OCI-LY3 (cell line): ENCODE measurements around the gene AREL1.
"Not testable (repeated sequence)": the region's sequence is repeated elsewhere in the genome, so short reads cannot be mapped to it uniquely, and the experiment has no call there.

Experiments
- H2AFZ ChIP-seq: fragments of 200-600, 300-600 bp; shearing (Covaris generic); 2 replicates; pipeline ENCODE4 v1.6.0; 2014; ENCODE audit warnings: antibody characterized with exemption, low read depth, low read length
- H3K27ac ChIP-seq: fragments of 200-600, 300-600 bp; sonication (generic); 2 replicates; pipeline ENCODE4 v1.5.1; 2014; ENCODE audit warnings: mild to moderate bottlenecking, low read length, moderate library complexity, mixed read lengths
- H3K27me3 ChIP-seq: fragments of 200-600, 300-600 bp; sonication (generic); 2 replicates; pipeline ENCODE4 v1.6.1; 2014; ENCODE audit warnings: low read depth, low read length, mixed read lengths
- H3K36me3 ChIP-seq: fragments of 200-600, 300-600 bp; sonication (generic); replicated peaks from 2 replicates; pipeline ENCODE3; 2014; ENCODE audit warnings: low read depth, low read length, mixed read lengths
- H3K4me1 ChIP-seq: fragments of 300-600, 200-600 bp; sonication (generic); 2 replicates; pipeline ENCODE4 v1.6.1; 2014; ENCODE audit warnings: low read length, mixed read lengths
- H3K4me2 ChIP-seq: fragments of 200-600, 300-600 bp; sonication (generic); 2 replicates; pipeline ENCODE4 v1.6.1; 2014; ENCODE audit warnings: low read length, mixed read lengths
- H3K4me3 ChIP-seq: fragments of 300-600, 200-600 bp; sonication (generic); 2 replicates; pipeline ENCODE4 v1.5.1; 2014; ENCODE audit warnings: antibody characterized with exemption, mild to moderate bottlenecking, low read length, moderate library complexity
- H3K79me2 ChIP-seq: fragments of 300-600, 200-600 bp; shearing (Covaris generic); 2 replicates; pipeline ENCODE4 v1.6.1; 2014; ENCODE audit warnings: mild to moderate bottlenecking, low read length, mixed read lengths
- H3K9ac ChIP-seq: fragments of 300-600, 200-600 bp; shearing (Covaris generic); 2 replicates; pipeline ENCODE4 v1.6.0; 2014; ENCODE audit warnings: mild to moderate bottlenecking, low read length, moderate library complexity
- H3K9me3 ChIP-seq: fragments of 200-600, 300-600 bp; shearing (Covaris generic); 2 replicates; pipeline ENCODE4 v1.6.1; 2014; ENCODE audit warnings: low read length, mixed read lengths; ENCODE audit not compliant: insufficient read depth
- H4K20me1 ChIP-seq: fragments of 200-600, 300-600 bp; sonication (generic); 2 replicates; pipeline ENCODE4 v1.6.1; 2016; ENCODE audit warnings: low read length, mixed read lengths; ENCODE audit not compliant: insufficient read depth
- CTCF ChIP-seq: fragments of 200-600, 300-600 bp; sonication (generic); IDR thresholded peaks from 2 replicates; pipeline ENCODE4 v1.5.1; 2014; ENCODE audit warnings: antibody characterized with exemption, low read length, low read depth
- EZH2phosphoT487 ChIP-seq: fragments of 200-600 bp; shearing (Covaris generic); IDR thresholded peaks from 2 replicates; pipeline ENCODE4 v1.6.1; 2018; ENCODE audit warnings: antibody characterized with exemption, mixed run types, low read depth

The AREL1 gene

GRCh38 chr14:74712499-74713394, at the start of gene AREL1, which contains the start of gene FCF1:
TSS of gene AREL1 (minus strand) at chr14:74713080. CDS start at chr14:74685615, 27,465 bp downstream.
TSS of gene FCF1 (plus strand) at chr14:74713144. CDS start at chr14:74713198, 54 bp downstream.
- no peaks in the 10 kb centered on the region for H3K9me3 ChIP-seq
- no peaks in the 10 kb centered on the region for H3K27me3 ChIP-seq
- TF ChIP-seq CTCF (no peak), EZH2phosphoT487 (no peak)
- H3K4me2 ChIP-seq, result peak within 1 kb of the TSS; percentile 76
- H2AFZ ChIP-seq, result peak within 1 kb of the TSS; percentile 75; the same call in 1 of the 2 replicates
- peaks cover 15% of the 10 kb centered on the region for H3K4me1 ChIP-seq
- peaks cover 65% of the 10 kb centered on the region for H3K79me2 ChIP-seq
- peaks cover 9% of the 10 kb centered on the region; the same call in 1 of the 2 replicates for H4K20me1 ChIP-seq
- H3K4me3 ChIP-seq, result peak within 1 kb of the TSS; percentile 87
- peak within 1 kb of the TSS; percentile 15; the same call in 1 of the 2 replicates for H3K27ac ChIP-seq
- peaks cover 19% of the 10 kb centered on the region for H3K36me3 ChIP-seq
- peak within 1 kb of the TSS; percentile 70 for H3K9ac ChIP-seq

GRCh38 chr14:74758505-74758904, 45.6 kb upstream of the AREL1 start:
- H3K27me3 ChIP-seq, H3K9me3 ChIP-seq, H4K20me1 ChIP-seq, H3K4me2 ChIP-seq, H3K27ac ChIP-seq, H3K79me2 ChIP-seq, H2AFZ ChIP-seq, H3K9ac ChIP-seq, H3K36me3 ChIP-seq, H3K4me1 ChIP-seq, H3K4me3 ChIP-seq: not testable (repeated sequence)

- Histone ChIP-seq H3K36me3 (no peaks in the 10 kb centered on the region), H3K27ac (no peak overlapping the region), H4K20me1 (no peaks in the 10 kb centered on the region), H3K9ac (no peak overlapping the region), H3K27me3 (no peaks in the 10 kb centered on the region), H3K79me2 (no peaks in the 10 kb centered on the region), H2AFZ (no peak overlapping the region), H3K9me3 (no peaks in the 10 kb centered on the region), H3K4me1 (no peaks in the 10 kb centered on the region), H3K4me2 (no peak overlapping the region), H3K4me3 (no peak overlapping the region)
- TF ChIP-seq CTCF, result no peak
- TF ChIP-seq EZH2phosphoT487, result no peak
These were observed 43.4 kb upstream of the AREL1 start for GRCh38 chr14:74756326-74756725.

- Histone ChIP-seq H3K4me3 (no peak overlapping the region), H3K36me3 (no peaks in the 10 kb centered on the region), H3K27me3 (no peaks in the 10 kb centered on the region), H3K9ac (no peak overlapping the region), H3K9me3 (no peaks in the 10 kb centered on the region), H4K20me1 (no peaks in the 10 kb centered on the region), H3K79me2 (no peaks in the 10 kb centered on the region), H2AFZ (no peak overlapping the region), H3K4me1 (no peaks in the 10 kb centered on the region), H3K27ac (no peak overlapping the region), H3K4me2 (no peak overlapping the region)
- TF ChIP-seq EZH2phosphoT487 (no peak), CTCF (no peak)
These were observed 42.0 kb upstream of the AREL1 start for GRCh38 chr14:74754899-74755298.
